HG02943 (cell line): ENCODE data around the gene MRAS.
"Not testable (repeated sequence)": the region's sequence is repeated elsewhere in the genome, so short reads cannot be mapped to it uniquely, and the experiment has no call there.

Source experiments
- ATAC-seq: cut with Tn5 transposase; IDR thresholded peaks from one replicate; pipeline ENCODE4 v1.9.1; 2021; ENCODE audit warnings: mild to moderate bottlenecking, low read depth, moderate library complexity; ENCODE audit not compliant: unreplicated experiment

MRAS gene

GRCh38 chr3:138407236-138407907 is 59.0 kb downstream of the MRAS start:
- ATAC-seq, result no peak

DNA sequence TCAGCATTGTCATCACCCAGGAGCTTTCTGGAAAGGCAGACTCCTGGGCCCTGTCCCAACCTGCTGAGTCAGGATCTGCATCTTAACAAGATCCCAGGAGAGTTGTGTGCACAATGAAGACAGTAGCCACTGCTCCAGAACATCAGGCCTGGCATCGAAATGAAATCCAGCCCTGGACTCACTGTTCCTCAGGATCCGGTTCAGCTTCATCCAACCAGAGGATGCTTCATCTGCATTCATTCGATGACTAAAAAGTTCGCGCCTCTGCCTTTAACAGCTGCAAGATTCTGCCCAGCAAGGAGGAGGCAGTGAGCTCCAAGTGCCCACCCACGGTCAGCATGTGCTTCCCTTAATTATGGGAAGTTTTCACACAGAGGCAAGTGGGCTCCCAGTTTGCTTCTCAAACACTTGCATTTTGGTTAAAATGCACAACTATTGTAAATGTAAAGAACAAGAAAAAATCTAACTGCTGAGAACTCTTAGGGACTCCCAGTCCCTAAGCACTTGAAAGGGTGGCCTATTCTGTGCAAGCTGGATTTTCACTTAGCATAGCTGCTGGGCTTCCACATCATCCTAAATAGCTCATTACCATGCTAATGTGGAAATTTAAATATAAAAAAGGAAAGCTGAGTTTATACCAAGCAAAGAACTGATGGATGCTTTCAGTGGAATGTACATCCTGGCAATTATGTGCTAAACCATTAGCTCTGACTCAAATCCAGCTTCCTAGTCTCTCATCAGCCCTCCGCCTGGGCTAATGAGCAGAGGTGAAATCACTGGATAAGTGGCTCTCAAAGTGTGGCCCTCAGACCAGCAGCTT is 60.6 kb downstream of the MRAS start:
- ATAC-seq, result no peak

GRCh38 chr3:138412821-138413551 is 64.6 kb downstream of the MRAS start:
- no peak for ATAC-seq

- not testable (repeated sequence) for ATAC-seq
These were observed 67.9 kb downstream of the MRAS start for GRCh38 chr3:138416236-138416635.

DNA sequence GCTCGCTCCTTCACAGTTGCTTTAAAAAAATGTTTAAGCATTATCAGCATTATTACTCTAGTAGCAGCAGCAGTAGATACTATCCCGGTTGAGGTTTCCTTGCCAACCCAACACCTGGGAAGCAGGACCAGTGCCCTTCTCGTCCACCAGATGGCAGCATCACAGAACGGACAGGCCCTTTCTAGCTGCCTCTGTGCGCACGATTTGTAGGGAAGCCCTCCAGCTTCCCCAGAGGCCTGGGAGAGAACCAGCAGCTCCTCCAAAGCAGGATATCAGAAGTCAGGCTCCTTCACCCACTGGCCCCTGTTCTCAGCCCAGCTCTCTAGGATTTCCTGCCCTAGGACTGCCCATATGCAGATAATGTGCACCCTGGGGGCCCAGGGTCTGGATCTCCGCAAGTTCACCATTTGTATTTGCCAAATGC is 69.2 kb downstream of the MRAS start:
- ATAC-seq, result no peak

DNA sequence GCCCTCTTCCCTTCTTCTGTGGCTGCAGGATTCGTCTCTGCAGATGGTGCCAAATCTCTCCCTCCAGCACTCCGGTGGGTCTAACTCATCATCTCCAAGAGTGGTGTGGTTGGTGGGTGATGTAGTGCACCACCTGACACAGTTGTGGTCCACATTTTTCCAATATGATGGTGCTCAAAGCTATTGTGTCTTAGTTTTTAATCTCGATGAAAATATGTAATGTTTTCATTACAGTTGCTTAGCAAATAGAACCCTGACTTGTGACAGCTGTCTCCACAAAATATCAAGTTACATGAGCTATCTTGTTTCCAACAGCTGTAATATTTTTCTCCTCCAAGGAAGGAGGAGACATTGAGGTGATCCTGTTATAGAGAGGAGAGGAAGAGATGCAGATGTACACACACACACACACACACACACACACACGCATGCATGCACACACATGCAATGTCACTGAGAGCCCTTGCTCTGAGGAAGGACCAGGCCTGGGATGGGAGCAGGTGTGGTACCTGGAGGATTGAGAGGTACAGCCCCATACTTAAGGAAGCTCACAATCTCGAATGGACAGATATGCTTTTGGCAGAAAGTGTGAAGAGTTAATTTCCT is 70.3 kb downstream of the MRAS start:
- ATAC-seq, result no peak

DNA sequence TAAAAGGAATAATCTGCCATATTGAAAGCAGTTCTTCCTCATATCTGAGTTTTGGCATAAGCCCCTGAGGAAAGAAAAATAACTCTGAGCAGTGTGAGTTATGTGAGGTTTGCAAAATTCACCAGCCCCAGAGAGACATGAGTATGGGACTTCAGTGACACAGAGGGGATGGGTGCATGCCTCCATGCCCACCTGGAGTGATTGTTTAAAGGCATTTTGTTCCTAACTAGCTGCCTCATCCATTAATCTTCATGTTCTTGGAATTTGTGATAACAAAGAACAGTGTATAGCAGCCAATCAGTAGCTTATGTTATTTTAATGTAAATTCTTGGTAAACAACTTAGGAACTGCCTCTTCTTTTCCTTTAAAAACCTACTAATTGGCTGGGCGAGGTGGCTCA is 74.9 kb downstream of the MRAS start:
- ATAC-seq, result no peak

DNA sequence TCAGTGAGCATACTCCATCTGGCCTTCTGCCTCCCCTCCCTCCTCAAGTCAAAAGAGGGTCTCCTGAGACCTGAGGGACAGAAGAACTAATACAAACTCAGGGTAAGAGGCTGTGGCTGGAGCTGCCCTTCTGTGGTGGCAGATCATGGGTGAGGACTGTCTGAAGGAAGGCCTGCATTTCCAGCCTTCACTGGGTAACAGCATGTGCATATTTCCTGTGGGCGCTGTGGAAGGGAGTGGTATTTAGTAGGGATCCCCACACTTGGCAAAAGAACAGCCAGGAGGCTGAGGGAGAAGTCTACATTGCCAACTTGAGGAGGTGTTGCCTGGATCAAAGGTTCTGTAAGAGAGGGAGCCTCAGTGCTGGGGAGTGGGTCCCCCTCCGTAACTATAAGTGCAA is 75.9 kb downstream of the MRAS start:
- no peak for ATAC-seq

DNA sequence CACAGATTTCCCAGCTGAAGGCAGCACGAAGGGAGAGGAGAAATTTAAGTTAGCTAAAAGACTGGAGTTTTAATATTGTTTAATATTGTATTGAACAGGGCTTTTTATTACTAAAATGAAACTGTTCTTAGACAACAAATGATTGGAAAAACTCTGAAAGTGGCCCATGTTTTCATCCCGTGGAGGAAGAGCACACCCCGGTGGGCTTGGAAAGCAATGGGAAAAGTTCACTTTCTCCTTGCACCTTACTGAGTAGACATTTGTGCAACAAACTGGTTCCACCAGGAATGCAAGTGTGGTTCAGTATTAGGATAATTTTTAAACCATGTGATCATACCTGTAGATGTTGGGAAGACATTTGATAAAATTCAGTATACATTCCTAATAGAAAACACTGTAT is 77.8 kb downstream of the MRAS start:
- no peak for ATAC-seq

DNA sequence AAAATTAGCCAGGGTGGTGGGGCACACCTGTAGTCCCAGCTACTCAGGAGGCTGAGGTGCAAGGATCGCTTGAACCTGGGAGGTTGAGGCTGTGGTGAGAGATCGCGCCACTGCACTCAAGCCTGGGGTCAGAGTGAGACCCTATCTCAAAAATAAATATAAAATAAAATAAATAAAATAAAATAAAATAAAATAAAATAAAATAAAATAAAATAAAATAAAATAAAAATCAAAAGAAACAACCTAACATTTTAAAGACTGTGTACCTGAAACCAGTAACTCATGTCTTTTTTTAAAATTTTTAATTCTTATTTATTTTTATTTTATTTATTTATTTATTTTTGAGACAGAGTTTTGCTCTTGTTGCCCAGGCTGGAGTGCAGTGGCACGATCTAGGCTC is 78.4 kb downstream of the MRAS start:
- not testable (repeated sequence) for ATAC-seq

DNA sequence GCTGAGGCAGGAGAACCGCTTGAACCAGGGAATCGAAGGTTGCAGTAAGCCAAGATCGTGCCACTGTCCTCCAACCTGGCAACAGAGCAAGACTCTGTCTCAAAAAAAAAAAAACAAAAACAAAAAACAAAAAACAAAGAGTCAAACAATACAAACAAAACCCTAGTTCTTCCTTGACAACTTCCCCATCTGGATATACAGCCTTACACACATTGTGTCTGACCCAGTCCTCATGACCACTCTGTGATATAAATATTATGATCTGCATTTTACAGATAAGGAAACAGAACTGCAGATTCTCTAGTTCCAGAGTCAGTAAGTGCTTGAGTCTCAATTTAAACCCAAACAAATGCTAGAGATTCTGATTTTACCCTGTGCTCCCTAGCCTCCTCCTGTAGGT is 81.3 kb downstream of the MRAS start:
- no peak for ATAC-seq

DNA sequence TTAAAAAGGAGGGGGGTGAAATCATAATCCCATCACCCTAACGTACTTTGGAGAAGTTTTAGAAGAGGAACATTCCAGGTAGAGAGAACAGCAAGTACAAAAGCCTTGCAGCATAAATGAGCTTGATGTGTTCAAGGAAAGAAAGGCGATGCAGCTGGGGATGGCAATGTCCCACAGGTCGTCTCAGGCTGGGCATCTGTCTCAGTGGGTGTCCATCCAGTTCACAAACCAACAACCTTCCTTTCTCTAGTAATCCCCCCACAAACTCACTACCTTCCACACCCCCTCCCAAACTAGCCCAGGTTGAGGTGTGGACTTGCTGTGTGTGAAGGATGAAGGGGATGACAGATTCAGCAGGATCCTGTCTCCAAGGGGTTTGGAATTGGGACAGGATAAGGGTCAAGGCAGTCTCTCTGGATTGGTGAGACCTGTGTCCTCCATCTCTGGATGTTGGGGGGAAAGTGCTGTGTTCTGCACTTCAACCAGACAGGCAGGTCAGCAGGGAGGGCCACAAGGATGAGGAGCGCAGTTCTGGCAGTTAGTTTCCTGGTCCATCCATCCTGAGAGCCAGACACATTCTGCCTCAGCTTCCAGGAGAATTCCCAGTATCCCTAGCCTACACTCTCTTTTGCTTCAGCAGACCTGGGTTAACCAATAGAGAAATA is 84.3 kb downstream of the MRAS start:
- ATAC-seq, result no peak

- ATAC-seq, result no peak
These were observed 85.5 kb downstream of the MRAS start for GRCh38 chr3:138433892-138434275.

- ATAC-seq, result no peak
These were observed 86.0 kb downstream of the MRAS start, which contains the start of gene ESYT3 for GRCh38 chr3:138434276-138434874. TSS of gene ESYT3 (plus strand) at chr3:138434616. CDS start at chr3:138434799, 183 bp downstream.

DNA sequence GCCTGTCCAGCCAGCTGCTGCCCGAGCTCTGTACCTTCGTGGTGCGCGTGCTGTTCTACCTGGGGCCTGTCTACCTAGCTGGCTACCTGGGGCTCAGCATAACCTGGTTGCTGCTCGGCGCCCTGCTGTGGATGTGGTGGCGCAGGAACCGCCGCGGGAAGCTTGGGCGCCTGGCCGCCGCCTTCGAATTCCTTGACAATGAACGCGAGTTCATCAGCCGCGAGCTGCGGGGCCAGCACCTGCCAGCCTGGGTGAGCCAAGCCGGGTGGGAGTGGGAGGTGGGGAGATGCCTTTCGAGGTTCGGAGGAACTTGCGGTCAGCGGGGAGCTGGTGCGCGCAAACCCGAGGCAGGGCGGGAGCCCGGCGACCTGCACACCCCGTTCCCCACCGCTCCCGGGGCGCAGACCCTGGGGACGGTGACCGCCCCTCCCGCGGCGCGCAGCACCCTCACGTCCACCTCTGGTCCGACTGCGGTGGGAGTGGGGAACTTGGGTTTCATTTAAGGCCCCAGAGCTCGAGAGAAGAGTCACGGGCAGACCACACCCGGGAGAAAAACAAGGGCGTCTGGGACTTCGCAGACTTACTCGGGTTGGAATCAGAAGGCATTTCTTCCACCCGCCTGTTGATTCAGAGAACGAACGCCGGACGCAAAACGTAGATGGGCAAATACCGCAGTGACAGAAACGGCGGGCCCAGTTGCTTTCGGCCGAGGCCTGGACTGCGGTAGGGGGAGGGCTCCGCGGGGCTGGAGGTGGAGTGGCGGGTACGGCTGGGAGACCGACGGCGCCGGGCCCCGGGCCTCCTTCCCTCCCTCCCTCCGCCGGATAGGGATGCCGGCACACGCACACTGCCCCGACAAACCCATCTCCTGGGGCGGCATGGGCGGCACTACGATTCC is 86.7 kb downstream of the MRAS start:
- ATAC-seq, result no peak

- no peak for ATAC-seq
These were observed 87.5 kb downstream of the MRAS start for GRCh38 chr3:138435840-138436239.

DNA sequence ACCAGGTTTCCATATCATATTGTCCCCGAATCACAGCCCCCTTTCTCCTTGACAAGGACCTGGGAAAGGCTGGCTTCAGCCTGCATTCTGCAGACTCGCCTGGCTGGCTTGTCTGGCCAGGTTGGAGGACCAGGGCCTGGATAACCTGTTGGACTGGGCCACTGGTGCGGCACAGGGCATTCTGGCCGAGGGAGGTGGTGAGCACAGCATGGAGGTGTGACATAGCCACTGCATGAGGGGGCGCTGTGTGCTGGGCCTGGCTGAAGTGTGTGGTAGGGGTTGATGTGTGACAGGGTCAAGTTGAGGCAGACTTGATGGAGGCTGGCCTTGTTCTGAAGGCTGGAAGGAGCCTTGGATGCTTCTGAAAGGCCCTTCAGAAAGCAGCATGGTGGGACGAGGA is 88.9 kb downstream of the MRAS start:
- no peak for ATAC-seq

DNA sequence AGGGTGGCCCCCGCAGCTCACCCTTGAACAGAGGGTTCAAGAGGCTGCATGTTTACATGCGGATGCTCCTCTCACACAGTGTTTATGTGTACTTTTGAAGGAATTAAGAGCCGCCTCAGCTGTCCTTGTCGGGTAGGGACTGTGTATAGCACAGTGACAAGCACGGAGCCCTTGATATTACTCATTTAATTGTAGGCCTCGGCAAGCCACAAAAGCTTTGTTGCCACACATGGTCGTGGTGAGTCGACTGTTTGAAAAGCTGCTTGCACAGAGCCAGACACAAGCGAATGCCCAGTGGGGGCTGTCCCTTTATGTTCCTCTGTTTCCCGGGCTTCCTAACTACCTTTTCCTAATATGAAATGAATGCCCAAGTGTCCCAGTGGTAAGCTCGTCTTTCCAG is 90.5 kb downstream of the MRAS start:
- no peak for ATAC-seq

DNA sequence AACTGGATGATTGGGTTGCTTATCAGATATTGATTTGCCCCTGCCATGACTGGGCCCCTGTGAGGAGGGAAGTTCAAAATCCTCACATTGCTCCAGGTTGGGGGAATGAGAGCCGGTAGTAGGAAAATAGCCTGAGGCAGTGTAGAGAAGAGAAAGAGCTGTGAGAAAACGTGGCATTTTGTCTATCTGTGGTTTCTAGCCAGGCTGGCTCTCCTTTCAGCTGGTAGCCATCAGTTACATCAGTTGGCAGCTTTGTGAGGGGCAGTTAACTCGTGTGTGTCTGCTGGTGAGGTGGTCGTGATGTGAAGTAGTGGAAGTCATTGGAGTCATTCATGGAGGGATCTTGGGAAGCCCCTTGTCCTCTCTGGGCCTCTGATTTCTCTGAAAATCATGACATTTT is 91.3 kb downstream of the MRAS start:
- ATAC-seq, result no peak
